GM10248 (cell line): Measurements from ENCODE around the gene TMEM145.

Experiments
- CTCF ChIA-PET: fragments of 300-600 bp; sonication (Branson Sonifier 250); formaldehyde crosslinking; extraction: SDS; loops from one replicate; lab custom pipeline; 2021; ENCODE audit warnings: antibody characterized with exemption; lab: Yijun Ruan, JAX
- POLR2A ChIA-PET: fragments of 350-650 bp; sonication (Branson Sonifier 250); formaldehyde crosslinking; extraction: SDS; loops from one replicate; lab custom pipeline; 2020; ENCODE audit warnings: antibody characterized with exemption; lab: Yijun Ruan, JAX
- DNase-seq: peaks from one replicate; pipeline ENCODE4 v3.0.0; 2012; ENCODE audit errors: extremely low spot score
- TF ChIP-seq, protein P1 (sequence below): IDR thresholded peaks from 2 replicates; pipeline ENCODE4 v1.5.1; 2012; ENCODE audit warnings: mild to moderate bottlenecking, low read depth; ENCODE audit errors: extremely low read depth, missing control alignments, control extremely low read depth

The TMEM145 gene

DNA sequence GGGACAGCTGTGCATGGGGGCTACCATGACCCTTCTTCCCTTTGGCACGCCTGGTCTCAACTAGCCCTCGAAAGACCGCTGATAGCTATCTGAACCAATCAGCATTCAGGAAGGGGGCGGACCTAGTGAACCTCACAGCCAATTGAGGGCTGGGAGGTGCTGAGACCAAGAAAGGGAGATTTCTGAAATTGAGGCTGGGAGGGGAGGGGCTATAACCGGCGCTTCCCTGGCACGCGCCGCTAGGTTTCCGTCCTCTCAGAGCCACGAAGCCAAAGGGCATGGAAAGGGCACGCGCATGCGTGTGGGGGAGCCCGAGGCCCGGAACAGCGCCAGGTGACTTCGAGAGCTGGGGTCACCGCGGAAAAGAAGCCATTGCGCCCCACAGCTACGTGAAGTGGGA is 6.5 kb upstream of the TMEM145 start:
- DNase-seq, result no peak
- POLR2A ChIA-PET, result no interaction called here
- TF ChIP-seq, protein P1, sequence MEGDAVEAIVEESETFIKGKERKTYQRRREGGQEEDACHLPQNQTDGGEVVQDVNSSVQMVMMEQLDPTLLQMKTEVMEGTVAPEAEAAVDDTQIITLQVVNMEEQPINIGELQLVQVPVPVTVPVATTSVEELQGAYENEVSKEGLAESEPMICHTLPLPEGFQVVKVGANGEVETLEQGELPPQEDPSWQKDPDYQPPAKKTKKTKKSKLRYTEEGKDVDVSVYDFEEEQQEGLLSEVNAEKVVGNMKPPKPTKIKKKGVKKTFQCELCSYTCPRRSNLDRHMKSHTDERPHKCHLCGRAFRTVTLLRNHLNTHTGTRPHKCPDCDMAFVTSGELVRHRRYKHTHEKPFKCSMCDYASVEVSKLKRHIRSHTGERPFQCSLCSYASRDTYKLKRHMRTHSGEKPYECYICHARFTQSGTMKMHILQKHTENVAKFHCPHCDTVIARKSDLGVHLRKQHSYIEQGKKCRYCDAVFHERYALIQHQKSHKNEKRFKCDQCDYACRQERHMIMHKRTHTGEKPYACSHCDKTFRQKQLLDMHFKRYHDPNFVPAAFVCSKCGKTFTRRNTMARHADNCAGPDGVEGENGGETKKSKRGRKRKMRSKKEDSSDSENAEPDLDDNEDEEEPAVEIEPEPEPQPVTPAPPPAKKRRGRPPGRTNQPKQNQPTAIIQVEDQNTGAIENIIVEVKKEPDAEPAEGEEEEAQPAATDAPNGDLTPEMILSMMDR, result no peak
- CTCF ChIA-PET, result interaction anchor here (3.3 kb wide), 1 partner anchor 10 kb away, joined by 13 read pairs; no protein-coding TSS in a partner anchor

DNA sequence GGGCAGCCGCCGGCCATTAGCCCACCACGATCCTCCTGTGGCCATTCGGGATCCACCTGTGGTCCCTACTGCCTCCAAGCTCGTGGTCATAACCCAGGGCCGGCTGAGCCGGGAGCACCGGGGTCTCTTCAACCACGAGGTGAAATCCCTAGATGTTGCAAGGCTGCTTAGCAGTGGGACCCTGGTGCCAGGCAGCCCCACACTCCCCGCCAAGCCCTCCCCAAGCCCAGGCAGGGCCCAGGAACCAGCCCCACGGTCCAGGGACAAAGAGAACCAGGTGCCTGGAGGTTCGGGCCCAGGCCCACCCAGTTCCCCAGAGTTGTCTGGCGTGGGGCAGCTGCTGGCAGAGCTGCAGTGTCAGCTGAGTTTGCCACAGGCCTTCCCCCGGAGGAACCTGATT is 3.4 kb upstream of the TMEM145 start:
- ChIA-PET POLR2A (no interaction called here), CTCF (no interaction called here)
- no peak for DNase-seq
- TF ChIP-seq, protein P1, result no peak

DNA sequence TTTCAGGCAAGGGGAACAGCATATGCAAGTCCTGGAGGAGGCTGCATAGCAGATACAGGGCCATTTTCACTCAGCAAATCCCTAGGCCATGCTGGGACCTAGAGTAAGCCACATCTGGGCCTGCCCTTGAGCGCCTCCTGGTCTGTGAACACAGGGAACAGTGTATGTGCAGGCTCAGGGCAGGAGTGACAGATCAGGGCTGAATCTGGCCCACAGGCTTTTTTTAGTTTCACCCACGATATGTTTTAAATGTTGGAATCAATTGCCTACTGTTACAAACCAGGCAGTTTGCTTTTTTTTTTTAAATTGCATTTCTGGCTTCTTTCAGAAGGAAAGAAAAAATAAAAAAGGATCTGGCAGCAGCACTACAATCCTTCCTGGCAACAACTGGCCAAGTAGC is 1.5 kb upstream of the TMEM145 start:
- ChIA-PET POLR2A (no interaction called here), CTCF (interaction anchor here (1.3 to 1.8 kb wide), 2 partner anchors 32 to 126 kb away, joined by 3 to 5 read pairs; no protein-coding TSS in a partner anchor)
- no peak for DNase-seq
- TF ChIP-seq, protein P1, result no peak

DNA sequence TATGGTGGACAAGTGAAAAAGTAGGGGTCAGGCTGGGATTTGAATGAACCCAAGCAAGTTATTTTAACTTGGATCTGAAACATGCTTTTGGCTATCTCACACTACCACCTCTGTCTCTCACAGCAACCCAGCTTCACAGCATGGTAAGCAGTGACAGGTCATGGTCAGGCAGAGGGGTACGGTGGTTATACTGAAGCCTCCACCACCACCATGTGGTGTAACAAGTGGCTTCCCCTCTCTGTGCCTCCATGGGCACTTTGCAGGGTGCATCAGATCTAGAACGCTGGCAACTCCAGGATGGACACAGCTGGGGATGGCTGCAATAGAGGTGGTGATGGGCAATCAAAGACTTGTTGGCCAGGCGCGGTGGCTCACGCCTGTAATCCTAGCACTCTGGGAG is 739 bp upstream of the TMEM145 start:
- TF ChIP-seq, protein P1, result no peak
- CTCF ChIA-PET, result interaction anchor here (0.9 kb wide), 1 partner anchor 10 kb away, joined by 4 read pairs; no protein-coding TSS in a partner anchor
- POLR2A ChIA-PET, result no interaction called here
- DNase-seq, result no peak

DNA sequence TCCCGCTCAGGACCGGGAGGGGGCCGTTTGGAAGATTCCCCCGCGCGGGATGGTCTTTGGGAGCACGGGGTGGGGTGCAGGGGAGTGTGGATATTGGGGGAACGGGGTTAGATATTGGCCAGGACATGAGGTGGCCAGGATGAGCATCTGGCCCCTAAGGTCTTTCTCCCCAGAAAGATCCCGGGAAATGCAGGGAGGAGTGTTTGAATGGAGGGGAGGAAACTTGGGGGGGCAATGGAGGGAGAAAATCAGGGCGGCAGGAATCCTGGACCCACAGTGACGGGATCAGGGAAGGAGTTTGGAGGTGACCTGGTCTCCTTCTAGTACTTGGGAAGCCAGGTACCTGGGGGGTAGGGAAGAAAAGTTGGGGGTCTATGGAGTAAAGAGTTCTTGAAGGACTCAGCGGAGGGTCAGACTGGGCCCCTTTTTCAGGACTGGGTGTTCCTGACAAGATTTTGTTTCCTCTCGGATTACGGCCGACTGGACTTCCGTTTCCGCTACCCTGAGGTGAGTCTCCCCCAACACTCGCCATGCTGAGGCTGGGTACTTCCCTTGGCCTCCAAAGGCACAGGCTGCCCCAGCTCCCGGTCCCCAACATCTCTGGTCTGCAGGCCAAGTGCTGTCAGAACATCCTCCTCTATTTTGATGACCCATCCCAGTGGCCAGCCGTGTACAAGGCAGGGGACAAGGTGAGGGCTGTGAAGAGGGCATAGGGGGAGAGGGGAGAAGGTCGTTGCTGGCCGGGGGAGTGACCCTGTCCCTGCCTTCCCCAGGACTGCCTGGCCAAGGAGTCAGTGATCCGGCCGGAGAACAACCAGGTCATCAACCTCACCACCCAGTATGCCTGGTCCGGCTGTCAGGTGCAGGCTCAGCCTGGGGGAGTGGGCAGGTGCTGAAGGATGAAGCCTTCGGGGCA is 989 bp downstream of the TMEM145 start:
- no peak for DNase-seq
- ChIA-PET CTCF (no interaction called here), POLR2A (no interaction called here)
- TF ChIP-seq, protein P1, result no peak

DNA sequence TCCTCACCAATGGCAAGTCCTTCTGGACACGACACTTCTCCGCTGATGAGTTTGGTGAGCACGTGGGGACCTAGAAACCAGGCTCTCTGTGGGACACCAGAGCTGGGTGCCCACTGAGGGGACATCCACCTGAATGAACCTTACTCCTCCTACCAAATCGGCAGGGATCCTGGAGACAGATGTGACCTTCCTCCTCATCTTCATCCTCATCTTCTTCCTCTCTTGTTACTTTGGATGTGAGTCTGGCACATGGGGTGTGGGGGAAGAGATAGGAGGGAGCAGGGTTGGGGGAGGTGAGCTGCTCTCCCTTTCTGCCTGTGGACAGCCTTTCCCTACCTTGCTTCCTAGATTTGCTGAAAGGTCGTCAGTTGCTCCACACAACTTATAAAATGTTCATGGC is 1.9 kb downstream of the TMEM145 start:
- DNase-seq, result no peak
- ChIA-PET POLR2A (interaction anchor here (0.6 kb wide), 1 partner anchor 73 kb away, joined by 3 read pairs; the partner anchor contains the start of gene GSK3A), CTCF (no interaction called here)
- TF ChIP-seq, protein P1, result no peak
